WI38 (cell line): ENCODE data around the gene FSTL4.

ENCODE experiments used
- H3K4me3 ChIP-seq: 2 replicates; pipeline ENCODE4 v1.5.1; 2011; ENCODE audit warnings: low read depth, mild to moderate bottlenecking, control low read depth, low read length
- CTCF ChIP-seq: IDR thresholded peaks from 2 replicates; pipeline ENCODE4 v1.5.1; 2012; ENCODE audit warnings: low read depth, mild to moderate bottlenecking, control low read depth, low read length

Gene FSTL4

DNA sequence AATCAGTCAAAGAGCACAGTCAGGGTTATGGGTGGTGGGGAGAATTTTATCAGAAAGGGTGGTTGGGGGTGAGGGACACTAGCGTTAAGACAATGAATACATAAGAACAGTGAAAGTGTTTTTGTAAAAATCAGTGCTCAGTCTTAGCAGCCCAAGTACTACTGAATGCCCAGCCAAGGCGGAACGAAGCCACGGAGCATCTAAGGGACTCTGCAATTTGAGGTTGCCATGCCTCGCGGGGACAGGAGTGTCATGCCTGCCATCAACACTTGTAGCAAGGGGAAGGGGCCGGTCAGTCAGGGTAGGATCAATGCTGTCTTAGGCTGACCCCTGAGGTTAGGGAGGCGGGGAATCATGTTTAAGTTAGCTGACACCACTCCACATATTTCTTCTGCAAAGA lies 13.3 kb downstream of the FSTL4 start:
- no peak overlapping the region for H3K4me3 ChIP-seq
- TF ChIP-seq CTCF = no peak

GRCh38 chr5:133596049-133596448 lies 16.3 kb downstream of the FSTL4 start:
- no peak overlapping the region for H3K4me3 ChIP-seq

DNA sequence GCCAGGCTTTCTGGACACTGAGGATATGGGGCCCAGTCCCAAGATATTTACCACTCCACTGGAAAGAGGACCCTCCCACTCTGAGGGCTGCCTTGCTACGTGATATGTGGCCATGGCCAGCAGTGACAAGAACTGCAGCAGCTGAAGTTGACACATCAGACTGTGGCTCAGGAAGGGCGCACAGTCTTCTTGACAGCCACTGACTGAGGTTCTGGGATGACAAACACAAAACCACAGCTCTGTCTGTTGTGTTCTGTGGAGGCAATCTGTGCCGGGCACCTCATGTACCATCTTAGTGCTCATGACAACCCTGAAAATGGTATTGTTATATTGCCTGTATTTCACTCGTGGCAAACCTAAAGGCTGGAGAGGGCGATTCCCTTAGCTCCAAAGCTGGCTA lies 16.9 kb downstream of the FSTL4 start:
- no peak overlapping the region for H3K4me3 ChIP-seq
- no peak for TF ChIP-seq CTCF

More at GRCh38 chr5:133596049-133596448, 16.3 kb downstream of the FSTL4 start:
- no peak for TF ChIP-seq CTCF

DNA sequence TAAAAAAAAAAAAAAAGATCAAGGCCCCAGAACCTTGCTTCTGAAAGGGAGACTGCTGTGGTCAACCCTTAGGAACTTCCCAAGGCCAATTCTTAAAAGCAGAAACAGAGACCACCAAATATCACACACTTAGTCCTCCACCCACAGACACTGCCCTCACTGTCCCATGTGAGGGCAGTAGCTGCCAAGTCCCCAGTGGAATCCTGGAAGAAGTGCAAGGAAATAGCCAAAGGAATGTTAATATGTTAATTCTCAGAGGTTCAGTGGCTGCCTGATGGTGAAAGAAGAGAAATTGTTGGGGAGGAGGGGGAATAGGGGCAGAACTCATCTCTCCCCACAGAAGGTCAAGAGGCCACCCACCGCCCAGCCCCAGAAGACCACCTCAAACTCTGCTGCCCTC lies 23.1 kb downstream of the FSTL4 start:
- H3K4me3 ChIP-seq = no peak overlapping the region
- no peak for TF ChIP-seq CTCF

DNA sequence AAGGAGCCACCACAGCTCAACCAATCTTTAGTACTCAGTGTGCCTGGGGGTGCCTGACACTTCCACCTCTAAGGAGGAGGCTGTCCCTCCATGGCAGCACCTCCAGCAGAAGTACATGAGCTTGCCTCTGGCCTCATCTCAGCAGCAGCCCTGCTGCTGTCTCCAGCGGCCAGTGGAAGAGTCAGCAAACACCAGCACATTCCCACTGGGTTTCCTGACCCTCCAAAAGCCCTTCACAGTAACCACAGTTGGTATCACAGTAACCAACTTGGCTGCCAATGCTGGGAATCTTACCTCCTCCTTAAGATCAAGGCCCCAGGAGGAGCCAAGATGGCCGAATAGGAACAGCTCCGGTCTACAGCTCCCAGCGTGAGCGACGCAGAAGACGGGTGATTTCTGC lies 29.4 kb downstream of the FSTL4 start:
- TF ChIP-seq CTCF = no peak

GRCh38 chr5:133581918-133582317 lies 30.4 kb downstream of the FSTL4 start:
- H3K4me3 ChIP-seq = no peak overlapping the region
- no peak for TF ChIP-seq CTCF

More for the DNA sequence above, 29.4 kb downstream of the FSTL4 start:
- no peak overlapping the region for H3K4me3 ChIP-seq

DNA sequence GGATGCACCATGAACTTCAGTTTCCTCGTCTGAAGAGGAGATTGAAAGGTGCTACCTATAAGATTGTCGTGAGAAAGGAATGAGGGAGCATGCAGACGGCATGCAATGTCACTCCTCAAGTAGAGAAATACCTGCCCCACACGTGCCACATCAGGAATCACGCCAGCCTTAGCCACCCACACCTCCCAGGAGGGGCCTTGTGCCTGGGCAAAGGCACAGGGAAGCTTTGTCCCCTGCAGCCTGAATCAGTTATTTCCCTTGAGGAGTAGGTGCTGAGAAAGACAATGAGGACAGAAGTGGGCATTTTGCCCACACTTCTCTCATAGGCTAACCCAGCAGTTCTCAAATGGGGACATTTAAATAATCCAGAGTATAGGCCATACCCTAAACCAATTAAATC lies 31.0 kb downstream of the FSTL4 start:
- no peak overlapping the region for H3K4me3 ChIP-seq
- no peak for TF ChIP-seq CTCF
